GM19240 (cell line): ENCODE results near the gene TBX4.
"Not testable (repeated sequence)": the region's sequence is repeated elsewhere in the genome, so short reads cannot be mapped to it uniquely, and the experiment has no call there.

Experiments used
- DNase-seq: peaks from one replicate; pipeline ENCODE4 v3.0.0; 2011; ENCODE audit warnings: low spot score; ENCODE audit not compliant: insufficient read length

Gene TBX4

DNA sequence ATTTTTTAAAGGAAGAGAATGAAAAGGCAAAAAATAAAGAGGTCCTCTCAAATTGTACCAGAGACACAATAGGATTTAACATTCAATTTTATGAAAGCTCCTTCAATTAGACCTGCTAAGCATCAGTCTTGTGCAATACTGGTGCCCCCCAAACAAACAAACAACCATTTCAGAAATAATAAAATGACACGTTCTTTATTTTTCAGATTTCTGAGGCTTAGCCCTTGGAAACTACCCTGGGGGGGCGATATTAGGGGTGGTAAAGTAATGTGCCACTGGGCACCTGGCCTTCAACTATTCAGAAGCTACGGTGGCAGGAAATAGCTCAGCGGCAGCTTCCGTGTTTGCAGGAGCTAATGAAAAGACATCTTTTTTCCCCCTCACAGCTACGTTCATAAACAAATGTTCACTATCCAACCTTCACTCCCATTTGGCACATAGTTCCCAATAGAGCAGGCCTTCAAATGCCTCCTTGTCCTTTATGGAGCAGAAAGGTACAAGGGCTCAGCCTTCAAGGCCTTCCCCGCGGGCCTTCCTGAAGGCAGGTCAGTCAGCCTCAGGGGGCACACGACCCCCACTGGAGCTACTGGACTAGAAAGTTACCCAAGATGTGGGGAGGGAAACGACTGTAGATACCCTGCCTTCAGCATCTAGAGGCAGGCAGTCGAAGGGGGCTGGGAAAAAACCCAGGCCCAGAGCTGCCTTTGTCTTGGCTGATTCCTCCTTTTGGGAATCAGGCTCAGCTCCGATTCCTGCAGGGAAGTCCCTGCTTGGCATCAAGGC lies 44.1 kb downstream of the TBX4 start:
- no peak for DNase-seq

DNA sequence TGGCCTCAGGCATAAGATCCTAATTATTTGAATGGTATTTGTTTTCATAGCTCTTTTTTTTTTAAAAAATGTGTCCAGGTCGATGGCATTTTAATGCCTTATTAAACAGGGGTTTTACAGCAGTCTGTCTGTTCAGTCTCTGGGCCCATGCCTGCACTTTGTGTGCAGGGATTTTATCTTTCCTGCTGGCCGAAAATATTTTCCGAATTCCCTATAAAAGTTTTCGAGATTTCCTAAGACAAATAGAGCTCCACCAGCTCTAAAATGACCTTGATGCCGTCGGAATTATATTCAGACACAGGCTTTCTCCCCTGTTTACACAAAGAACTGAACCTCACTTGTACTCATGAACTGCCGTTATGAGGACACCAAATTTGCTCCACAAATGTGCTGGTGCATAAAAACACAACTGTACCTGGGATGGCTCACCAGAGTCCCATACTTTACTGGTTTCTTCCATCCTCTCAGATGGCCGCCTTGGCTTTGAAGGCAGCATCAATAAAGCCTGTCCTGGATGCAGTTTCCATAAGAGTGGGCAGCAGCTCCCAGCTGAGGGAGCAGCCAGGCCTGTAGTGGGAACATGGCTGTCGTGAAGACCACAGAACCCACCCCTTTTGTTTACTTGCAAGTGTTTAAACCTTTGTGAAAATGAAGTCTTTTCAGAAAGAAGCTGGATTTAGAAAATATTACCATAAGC lies 44.9 kb downstream of the TBX4 start:
- DNase-seq: no peak

DNA sequence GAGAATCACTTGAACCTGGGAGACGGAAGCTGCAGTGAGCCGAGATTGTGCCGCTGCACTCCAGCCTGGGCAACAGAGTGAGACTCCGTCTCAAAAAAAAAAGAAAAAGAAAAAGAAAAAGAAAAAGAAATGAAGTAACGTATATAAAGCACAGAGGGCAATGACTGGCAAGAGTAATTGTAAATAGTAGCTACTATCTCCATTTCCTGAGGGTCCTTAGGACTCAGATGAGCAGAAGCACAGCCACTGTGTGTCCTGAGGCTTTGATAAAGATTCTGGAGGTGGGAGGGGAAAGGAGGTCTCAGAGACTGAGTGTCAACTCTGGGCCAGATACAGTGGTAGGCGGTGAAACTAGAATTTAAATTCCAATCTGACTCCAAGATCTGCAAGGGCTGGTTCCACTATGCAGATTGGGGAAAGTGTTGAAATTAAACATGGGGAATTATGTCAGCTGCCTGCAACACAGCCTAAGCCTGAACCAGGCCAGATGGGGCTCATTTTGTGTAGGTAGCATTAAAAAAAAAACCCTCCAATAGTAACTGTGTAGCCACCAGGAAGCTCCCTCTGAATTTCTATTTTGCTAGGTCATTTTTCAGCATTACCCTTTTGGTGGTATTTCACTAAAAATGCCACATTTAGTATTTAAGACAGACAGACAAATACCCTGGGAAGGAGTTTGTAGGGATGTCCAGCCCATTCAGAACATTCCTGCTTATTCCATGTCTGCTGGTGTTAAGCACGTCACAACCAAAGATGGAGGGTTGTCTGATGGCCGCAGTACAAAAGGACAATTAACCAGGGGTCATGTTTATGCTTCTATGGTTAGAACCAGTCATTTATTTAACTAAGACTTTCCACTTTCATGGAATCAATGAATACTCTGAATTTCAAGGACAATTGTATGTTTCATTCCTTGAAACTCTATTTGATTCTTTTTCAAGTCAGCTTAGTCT lies 46.1 kb downstream of the TBX4 start:
- DNase-seq: no peak

DNA sequence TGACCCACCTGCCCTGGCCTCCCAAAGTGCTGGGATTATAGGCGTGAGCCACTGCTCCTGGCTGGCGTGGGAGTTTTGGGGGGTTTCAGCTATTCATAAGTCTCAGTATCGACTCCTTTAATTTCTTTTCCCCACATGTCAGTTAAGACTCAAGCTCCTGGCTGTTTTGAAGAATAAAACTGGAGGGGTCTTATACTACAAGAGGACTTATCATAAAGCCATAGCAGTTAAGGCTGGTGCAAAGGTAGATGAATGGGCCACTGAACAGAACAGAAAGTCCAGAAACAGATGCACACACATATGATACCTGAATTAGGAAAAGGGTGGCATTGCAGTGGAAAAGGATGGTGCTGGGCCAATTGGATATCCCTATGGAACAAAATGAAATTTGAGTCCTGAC lies 47.4 kb downstream of the TBX4 start:
- no peak for DNase-seq

DNA sequence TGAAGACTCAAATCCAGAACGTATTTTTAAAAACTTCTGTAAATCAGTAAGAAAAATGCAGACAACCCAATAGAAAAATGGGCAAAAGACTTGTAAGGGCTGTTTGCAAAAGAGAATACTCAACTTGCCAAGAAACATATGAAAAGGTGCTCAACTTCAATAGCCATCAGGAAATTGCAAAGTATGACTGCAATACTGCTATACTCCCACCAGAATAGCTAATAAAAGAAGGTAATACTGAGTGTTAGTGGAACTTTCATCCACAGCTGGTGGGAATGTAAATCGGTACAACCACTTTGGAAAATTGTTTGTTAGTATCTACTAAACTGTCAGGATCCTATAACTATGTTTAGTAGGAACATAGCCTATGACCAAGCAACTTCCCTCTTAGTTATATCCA lies 48.1 kb downstream of the TBX4 start:
- DNase-seq: no peak

DNA sequence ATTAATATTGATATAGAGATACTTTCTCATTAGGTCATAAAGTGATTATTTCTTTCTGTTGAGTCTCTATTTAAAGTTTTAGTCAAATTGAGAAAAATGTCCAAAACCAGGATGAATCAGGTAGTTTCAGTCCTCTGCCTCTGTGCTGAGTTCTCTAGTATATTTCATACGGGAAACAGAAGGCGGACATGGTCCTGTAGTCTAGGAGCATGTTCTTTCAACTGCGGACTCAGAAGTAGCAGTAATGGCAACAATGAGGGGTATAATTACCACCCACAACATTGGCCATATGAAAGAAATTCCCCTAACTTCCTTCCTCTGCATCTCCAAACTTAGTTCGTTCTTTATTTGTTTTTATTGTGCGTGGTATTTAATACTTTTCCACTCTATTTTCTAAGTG lies 50.1 kb downstream of the TBX4 start:
- no peak for DNase-seq

DNA sequence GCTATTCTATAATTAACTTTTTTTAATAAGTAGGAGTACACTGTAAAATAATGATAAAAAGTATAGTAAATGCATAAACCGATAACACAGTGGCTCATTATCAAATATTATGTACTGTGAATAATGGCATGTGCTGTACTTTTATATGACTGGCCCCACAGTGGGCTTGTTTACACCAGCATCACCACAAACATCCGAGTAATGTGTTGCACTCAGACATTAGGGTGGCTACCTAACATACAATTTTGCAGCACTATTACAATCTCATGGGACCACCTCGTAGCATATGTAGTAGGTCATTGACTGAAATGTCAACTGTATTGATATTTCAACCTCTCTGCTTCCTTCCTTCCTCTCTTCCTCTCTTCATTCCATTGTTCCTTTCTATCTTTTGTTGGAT lies 51.7 kb downstream of the TBX4 start:
- no peak for DNase-seq

DNA sequence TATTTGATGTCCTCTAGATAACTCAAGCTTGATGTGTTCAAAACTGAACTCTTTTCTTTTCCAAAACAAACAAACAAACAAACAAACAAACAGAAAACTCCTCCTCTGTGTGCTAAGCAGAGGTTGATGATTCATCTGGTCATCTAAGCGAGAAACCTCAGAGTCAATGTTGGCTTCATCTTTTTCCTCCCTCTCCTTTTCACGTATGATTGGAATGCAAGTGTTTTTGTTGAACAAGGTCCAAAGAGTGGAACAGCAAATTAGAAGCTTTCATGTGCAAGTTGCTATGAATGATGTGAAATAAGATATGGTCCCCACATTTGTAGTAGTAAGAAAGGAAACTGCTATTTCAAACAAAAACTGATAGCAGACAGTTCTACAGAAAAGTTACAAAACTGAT lies 52.5 kb downstream of the TBX4 start:
- no peak for DNase-seq

DNA sequence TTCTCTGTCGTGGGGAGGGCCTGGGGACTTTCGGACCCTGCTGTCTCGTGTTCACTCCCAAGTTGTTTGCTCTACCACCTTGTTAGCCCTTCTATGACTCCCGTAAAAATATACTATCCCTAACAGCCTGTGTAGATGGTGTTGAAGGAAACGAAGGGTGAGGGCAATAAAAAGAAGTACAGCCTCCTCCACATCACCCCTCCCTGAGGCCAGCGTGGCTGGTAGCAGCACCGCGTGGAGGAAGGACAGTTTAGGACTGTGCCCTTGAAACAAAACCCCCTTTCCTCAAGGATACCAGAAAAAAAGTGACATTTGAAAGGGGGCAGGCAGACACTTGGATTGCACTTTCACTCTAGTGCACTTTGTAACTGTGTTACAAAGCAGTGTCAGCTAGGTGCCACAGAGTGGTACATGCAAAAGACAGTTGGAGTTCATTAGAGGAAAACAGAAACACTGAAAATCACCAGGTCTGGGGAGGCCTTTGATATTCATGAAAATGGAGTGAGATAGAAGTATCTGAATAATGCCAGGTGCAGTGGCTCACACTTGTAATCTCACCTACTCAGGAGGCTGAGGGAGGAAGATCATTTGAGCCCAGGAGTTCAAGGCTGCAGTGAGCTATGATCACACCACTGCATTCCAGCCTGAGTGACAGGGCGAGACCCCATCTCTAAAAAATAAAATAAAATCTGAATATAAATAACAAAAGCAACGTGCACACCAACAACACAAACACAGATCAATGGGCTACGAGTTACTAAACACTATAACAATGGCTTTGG lies 53.8 kb downstream of the TBX4 start:
- DNase-seq: no peak

DNA sequence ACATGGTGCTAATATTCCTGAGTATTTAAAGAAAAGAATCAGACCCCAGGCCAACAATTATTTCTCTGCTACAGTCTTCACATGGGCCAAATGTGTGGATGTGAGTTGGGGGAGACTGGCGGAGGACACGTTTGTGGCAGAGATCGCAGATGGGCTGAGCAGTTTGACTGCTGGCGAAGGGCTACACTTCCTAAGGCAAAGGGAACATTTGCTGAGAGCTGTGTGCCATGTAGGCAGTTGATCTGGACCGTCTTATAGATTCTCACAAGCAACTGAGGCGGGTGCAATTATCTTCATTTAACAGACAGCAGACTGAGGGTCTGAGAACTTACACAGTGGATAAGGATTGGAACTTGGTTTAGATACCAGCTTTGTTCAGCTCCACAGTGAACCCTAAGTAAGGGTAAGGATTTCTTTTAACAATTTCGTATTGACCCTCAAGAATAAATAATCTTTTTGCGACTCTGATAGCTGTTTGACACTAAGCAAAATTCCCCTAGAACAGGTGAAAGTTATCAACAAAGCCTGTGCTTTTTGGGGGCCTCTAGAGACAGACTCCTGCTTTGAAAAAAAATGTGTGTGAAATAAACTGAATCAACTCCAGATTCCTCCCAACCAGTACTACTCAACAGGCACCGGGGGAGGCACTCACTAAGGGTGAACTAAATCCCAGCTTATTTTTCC lies 55.3 kb downstream of the TBX4 start:
- no peak for DNase-seq

DNA sequence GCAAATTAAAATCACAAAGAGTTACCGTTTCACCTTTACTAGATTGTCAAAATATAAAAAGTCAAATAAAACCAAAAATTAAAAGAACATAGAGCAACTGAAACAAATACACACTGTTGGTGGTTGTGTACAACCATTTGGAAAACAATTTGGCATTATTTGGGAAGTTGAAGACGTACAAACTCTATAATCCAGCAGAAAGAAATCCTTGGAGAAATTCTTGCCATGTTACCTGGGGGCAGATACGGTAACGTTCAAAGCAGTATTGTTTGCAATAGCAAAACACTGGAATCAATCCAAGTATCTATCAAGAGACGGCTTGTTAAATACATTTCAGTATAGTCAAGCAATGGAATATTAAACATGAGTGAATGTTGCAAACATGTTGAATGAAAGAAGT lies 56.7 kb downstream of the TBX4 start:
- no peak for DNase-seq

DNA sequence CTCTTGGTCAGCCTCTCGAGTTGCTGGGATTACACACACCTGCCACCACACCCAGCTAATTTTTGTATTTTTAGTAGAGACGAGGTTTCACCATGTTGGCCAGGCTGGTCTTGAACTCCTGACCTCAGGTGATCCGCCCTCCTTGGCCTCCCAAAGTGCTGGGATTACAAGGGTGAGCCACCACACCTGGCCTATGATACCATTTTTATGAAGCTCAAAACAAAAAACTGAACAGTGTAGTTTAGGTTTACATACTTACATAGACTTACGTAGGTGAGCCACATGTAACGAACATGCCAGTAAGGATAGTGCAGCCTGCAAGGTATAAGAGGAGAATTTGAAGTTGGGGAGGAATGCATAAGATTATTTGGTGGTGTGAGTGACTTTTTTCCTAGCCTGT lies 57.2 kb downstream of the TBX4 start:
- not testable (repeated sequence) for DNase-seq

DNA sequence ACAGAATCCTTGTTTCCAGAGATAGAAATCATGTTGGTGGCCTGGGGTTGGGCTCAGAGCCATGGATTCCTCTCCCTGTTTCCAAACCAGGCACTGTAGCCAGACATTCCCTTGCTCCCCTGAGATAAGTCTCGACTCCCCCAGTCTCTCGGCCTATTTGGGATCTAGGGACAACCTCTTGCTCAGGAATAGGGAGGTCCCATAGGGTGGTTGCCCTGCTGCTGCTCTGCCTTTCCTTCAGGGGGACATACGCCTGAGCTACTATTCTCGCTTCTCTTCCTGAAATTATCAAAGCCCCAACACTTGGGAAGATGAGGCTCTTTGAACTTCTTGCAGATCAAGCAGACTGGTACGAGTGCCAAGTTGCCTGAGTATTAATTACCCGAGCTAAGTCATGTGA lies 58.0 kb downstream of the TBX4 start:
- no peak for DNase-seq

DNA sequence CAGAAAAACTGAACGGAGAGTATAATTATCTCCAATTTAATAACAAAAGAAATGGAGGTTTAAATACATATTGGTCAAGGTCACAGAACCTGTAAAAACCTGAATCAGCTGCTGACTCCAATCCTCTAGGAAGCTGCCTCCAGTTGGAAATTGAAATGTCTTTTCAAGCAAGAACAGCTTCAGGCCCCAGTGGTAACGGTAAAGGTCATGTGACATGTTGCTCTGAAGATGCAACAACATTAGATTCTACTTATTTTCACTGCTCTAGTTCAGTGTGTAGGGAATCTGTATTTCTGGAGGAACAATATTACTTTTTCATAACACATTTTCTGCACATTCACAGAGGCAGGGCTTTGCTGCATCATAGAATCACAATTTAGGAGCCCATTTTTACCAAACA lies 58.8 kb downstream of the TBX4 start:
- DNase-seq: no peak

DNA sequence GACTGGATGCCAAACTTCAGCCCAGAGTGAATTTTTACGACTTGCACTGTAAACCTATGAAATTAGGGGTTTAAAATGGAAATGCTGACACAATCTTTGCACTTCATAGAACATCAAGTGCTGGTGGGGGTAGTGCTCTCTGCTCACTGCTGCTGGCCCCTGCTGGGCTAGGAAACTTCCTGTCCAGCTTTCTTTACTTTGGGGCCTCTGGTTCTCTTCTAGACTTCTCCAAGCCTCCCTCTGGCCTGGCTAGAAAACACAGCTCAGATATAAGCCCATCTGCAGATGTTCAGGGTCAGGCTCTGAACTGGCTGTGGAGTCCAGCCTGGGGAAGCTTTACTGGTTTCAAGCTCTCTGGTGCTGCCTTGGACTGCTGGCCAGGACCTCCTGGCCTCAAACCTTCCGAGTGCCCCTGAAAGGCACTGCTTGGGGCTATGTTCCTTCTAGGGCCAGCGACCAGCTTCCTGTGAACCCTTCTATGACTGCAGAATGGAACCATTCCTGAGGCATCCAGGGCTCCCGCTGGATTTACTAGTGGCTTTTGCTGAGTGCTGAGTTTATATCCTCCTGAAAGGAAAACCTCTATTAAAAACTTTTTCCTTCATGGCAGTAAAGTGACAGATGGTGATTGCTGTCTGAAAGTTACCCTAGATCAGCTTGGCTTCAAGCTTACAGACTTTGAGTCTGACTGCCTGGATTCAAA lies 59.4 kb downstream of the TBX4 start:
- no peak for DNase-seq

DNA sequence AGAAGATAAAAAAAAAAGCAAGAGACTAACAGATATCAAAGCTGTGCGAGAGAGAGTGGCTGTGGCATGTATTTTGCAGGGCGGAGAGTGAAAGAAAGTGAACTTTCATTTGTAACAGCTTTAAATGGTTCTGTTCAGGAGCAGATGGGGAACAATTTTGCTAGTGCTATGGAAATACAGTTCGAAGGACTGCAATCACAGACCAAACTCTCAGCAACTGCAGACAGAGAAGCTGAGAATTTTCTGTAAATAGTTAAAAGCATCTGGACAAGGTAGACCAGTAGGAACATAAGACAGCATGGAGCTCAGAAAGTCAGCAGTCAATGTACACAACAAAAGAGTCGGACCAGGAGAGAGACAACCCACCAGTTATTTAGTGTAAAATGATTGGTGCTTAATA lies 62.3 kb downstream of the TBX4 start:
- DNase-seq: no peak

DNA sequence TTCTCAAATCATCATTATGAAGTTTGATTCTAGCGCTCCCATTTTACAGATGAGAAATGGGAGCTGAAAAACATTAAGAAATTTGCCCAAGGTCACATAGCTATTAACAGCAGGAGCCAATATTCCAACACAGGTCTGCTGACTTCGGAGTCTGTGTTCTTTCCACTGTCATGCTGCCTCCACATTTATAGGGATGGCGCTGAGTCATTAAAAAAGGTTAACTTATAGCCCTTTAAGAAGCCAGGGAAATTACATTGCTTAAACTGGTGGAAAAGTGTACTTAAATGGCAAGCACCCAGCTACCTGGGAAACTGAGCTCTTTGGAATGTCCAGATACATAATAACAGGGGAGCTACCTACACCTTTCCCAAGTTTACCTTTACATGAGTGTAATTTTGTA lies 65.0 kb downstream of the TBX4 start:
- no peak for DNase-seq

DNA sequence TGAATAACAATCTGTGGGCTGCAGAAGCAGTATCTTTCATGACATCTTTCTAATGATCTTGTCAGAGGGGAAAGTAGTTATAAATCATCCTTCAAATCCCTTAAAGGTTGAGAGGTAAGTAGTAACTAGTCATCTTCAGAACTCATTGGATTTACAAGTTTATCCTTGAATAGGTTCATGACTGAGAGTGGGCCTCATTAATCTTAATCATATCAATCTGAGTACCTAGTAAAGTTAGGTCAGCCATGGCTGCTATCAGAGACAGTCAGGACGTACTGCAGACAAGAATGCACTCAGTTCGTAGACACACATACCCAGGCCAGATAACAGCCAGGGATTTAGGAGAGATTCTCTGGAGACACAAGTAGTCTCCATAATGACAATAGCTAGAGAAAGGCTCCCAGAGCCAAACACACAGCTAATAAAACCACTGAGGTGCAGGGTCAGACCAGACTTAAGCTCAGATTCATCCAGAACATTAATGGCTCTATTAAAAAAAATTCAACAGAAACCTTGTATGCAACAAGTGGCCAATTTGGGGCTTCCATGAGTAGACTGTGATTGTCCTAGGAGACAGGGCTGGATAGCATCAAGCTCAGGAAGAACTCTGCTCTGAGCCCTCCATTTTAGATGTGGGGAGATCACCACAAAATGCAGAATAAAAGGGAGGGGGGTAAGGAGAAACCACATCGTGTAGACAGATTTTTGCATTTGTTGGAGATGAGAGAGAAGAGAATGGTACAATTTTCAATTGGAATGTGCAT lies 65.8 kb downstream of the TBX4 start:
- DNase-seq: no peak

DNA sequence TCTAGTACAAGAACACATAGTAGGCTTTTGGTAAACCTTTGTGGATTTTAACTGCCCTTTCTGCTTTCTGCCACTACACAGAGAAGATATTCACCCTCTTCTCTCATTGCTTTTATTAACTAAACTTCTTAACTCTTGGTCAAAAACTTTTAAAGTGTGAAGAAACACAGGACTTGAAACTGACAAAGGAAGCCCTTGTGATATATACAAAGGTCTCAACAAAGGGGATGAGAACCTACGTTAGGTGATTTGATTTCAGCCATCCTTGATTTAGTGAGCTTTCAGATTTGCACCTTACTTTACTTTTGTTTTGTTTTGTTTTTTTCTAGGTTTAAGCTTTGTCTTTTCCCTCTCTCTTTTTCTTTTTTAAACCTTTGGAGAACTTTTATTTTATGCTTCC lies 66.9 kb downstream of the TBX4 start:
- no peak for DNase-seq
